NCI-H2227 (cell line): ENCODE measurements around the gene CLASP2.

Experiments
- DNase-seq: peaks from one replicate; lab custom pipeline; 2025; ENCODE audit not compliant: unreplicated experiment; lab: John Stamatoyannopoulos, UW

The CLASP2 gene

DNA sequence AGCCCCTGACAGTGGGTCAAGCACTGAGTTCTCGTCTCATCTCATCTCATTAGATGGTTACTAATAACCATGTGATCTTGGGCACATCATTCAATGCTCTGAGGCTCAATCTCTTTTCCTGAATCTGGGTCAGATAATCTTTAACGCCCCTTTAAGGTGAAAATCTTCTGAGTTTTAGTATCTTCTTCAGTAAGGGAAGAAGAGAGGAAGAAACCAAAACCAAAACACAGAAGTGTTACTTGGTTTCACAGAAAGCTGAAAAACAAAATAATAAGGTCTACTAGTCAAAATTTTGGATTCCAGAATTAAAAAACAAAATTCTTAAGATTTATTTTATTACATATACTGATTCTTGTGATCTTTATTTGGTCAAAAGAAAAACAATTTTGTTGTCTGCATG is 78.2 kb downstream of the CLASP2 start:
- no peak for DNase-seq

DNA sequence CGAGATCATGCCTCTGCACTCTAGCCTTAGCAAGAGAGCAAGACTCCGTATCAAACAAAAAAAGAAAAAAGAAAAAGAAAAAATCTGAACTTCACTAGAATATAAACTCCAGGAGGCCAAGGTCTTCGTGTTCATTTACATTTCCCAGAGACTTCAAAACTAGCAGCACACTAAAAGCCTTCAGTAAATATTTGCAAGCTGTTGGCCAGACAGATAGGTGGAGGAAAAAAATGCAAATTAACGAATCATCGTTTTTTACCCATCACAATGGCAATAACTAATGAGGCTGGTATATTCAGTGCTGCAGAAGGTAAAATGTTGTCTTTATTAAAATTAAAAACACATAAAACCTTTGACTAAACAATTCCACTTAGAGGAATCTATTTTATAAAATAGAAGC is 80.6 kb downstream of the CLASP2 start:
- no peak for DNase-seq

DNA sequence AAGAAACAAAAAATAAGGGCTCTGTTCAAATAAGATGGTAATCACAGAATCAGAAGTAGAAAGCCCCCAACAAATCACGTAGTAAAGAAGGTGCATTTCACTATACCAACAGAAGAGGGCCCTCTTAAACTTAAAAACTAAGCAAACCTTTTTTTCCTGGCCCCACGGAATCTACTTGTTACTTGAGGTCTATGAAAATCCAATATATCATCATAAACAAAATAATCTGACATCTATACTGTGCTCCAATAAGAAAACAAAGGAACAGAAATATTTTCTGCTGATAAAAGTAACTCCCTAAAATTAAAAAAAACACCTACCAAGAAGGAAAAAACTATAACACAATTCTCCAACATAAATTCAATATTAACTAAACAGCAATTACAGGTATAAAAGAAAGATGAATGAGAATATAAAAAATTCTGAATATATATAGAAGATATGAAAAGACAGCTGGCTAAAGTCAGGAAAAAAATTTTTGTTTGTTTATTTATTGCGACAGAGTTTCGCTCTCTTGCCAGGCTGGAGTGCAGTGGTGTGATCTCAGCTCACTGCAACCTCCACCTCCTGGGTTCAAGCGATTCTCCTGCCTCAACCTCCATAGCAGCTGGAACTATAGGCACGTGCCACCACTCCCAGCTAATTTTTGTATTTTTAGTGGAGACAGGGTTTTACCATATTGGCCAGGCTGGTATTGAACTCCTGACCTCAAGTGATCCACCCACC is 81.8 kb downstream of the CLASP2 start:
- DNase-seq = peak; percentile 70

DNA sequence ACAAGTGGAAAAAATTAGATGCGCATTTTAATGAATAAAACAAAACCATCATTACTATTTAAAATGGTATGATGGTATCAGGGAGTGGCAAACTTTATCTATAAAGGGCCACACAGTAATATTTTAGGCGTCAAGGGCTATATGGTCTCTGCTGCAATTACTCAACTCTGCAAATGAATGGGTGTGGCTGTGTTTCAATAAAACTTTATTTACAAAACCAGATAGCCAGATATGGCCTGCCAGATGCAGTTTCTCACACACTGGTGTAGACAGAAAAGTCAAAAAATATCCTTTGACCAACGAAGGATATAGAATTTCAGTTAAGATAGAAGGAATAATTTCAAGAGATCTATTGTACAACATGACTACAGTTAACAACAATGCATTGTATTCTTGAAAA is 83.8 kb downstream of the CLASP2 start:
- no peak for DNase-seq

DNA sequence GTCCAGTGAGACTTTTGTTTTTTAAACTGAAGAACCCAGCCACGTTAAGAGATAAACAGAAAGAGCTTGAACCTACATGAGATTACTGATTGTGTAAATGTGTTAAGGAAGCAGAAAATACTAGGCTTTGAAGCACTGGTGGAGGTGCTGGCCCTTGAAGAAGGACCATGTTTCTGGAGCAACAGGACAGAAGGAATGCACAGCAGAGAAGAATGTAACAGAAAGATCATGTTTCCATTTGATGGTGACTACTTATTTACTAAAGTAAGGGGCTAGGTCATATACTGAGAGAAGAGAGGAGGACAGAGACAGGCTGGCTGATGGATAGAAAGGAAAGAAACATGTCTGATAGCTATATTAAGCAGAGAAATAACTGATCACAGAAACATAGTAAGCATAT is 88.8 kb downstream of the CLASP2 start:
- DNase-seq = no peak

DNA sequence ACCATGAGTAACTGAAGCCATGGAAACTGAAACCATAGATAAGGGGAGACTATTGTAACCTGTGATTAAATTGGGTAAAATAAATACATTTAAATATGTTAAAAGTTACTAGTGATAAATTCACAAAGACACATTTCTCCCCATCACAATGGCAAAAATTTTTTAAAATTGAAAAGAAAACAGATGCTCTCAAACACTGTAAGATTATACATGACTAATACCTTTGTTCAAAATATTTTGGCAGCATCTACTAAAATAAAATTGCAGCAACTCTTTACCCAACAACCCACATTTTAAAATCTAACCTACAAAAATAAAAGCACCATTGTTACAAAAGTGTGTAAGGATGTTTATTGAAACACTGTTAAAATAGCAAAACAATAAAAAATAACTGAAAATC is 93.3 kb downstream of the CLASP2 start:
- no peak for DNase-seq

DNA sequence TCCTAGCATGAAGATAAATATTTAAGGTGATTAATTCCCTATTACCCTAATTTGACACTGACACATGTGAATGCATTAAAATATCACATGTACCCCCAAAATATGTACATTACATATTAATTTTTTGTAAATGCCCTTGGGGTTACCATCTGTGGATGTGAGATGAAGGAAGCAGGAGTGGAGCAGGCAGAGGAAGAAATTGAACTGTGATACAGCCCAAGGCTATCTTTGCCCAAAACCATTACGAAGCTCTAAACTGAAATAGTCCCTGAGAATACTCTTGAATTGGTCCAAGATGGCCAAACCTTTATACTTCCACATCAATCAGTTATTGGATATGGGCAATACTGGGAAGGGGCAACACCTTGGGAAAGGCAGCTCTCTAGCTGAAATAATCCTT is 105.0 kb downstream of the CLASP2 start:
- DNase-seq = no peak

DNA sequence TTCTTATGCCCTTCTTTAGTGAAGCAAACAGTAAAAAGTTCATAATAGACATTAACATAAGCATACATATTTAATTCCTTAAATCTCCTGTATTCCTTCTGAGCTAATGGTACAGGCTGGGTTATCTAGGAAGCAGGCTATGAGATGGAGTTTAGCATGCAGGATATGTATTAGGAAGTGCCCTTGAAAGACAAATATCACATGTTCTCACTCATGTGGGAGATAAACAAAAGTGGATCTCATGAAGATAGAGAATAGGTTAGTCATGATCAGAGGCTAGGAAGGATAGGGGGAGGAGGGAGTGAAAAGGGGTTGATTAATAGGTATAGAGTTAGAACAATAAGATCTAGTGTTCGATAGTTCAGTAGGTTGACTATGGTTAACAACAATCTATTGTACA is 105.4 kb downstream of the CLASP2 start:
- no peak for DNase-seq

DNA sequence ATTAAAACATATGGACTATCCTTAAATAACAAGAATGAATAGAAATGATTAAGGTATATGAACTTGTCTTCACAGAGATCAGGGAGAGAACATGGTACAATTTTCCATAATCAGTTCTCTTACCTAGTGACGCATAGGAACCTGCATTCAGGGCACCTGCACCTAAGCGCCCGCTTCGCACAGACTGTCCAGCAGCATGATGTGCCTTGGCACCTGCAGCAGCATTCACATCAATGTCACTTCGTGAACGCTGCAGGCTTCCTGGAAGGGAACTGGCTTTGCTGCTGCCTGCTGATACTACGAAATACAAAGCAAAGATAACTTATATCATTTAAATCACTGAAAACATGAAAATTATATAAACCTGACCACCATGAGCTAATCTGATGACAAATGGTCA is 115.2 kb downstream of the CLASP2 start:
- DNase-seq = no peak

DNA sequence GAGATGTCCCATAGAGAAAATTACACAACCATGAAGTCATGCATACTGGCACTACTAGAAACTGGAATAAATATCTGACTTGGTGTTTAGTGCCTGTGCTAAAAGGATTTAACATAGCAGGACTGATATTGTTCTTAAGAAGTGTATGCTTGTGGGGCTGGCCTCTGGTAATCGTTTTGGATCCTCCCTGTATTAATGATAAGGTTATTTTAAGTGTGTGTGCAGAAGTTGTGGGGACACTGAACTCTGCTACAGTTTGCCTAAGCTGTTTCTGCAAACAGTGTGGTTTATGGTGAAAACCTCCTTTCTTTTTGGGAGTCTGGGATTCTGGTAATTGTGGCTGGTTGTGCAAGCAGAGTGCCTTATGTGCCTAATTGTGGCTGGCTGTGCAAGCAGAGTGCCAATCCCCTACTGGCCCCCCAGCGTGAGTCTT is 120.8 kb downstream of the CLASP2 start:
- no peak for DNase-seq

DNA sequence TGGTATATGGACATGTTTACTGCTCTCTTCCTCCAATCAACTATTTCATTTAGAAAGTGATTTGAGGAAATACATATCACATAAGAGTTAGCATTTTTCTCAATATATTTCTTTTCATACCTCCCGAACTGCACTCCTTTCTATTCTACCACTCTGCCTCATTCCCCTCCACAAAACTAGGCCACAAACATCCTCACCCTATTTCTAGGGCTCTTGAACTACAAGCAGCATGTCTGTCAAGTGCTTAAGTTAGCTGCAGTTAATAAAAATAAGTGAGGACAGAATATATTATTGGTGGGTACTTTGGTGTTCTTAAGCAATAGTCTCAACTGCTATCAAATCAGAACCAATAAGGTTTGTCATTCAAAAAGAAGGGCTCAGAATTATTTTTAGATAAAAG is 125.1 kb downstream of the CLASP2 start:
- no peak for DNase-seq

DNA sequence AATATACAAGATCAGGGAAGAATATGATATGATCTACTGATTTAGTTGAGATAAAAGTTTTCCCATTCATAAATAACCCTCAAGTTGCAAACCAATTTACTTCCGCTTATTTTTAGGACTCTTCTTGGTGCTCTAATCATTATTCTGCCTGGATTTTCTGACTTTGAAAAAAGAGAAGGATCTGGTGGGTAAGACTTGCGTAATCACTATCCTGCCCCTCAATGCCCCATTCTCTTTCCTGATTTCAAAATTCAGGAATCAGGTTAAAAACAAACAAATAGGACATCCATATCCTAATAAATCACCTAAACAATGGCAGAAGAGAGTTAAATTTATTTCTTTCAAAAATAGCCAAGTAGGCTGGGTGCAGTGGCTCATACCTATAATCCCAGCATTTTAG is 127.5 kb downstream of the CLASP2 start:
- no peak for DNase-seq

DNA sequence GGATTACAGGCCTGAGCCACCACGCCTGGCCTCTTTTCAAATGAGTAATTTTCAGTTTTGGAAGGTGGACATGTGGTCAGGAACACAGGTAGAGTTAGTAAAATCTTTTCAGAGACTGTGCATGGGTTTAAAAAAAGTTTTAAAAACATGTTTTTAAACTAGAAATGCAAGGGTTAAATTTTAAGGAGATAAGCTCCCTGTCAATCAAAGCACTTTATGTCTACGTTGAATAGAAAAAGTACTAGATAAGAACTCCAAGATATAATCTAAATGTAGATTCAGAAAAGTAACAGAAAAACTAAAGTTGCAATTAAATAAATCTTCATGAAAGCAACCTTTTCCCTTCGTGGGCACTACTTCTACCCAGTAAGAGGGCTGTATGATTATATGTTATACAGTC is 131.7 kb downstream of the CLASP2 start:
- no peak for DNase-seq

DNA sequence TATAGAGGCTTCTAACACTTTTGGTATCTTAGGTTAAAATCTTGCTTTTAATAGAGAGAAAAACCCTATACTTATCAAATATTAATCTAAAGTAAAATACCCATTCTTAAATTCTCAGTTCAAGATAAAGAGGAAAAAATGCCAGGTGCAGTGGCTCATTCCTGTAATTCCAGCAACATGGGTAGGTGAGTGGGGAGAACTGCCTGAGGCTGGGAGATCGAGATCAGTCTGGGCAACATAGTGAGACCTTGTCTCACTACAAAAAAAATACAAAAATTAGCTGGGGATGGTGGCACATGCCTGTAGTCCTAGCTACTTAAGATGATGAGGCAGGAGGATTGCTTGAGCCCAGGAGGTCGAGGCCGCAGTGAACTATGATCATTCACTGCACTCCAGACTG is 135.8 kb downstream of the CLASP2 start:
- no peak for DNase-seq

DNA sequence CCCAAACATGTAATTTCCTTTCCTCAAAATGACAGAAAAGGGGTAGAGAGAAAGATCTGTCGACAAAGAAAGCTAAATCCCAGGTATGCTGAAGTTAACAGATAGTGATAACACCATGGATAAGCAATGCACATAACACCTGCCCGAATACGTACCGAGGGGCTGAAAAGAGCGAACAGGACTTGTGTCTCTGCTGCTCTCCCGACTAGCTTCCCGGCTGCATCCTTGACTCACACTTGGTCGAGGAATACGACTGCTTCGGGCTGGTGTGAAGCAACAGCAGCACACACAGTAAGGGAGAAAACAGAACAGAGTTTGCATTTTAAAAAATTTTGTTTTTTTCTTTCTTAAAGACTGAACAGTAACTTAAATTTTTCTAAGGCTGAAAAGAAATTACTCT is 136.4 kb downstream of the CLASP2 start:
- no peak for DNase-seq

DNA sequence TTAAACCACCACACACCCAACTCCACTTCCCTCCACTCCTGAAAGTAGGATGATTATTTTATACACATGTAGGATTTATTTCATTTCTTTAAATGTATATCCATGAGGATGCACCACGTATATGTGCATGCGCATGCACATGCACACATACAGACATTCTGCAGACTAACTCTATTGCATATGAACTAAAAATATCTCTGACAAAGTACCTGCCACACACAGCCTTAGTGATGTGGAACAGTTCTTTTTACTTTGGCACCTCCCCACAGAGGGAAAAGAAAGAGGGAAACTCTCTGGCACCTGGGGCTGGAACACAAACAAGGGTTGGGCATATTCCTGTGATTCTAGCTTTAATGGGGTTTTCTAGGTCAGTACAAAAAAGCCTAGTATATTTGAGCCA is 138.2 kb downstream of the CLASP2 start:
- no peak for DNase-seq

DNA sequence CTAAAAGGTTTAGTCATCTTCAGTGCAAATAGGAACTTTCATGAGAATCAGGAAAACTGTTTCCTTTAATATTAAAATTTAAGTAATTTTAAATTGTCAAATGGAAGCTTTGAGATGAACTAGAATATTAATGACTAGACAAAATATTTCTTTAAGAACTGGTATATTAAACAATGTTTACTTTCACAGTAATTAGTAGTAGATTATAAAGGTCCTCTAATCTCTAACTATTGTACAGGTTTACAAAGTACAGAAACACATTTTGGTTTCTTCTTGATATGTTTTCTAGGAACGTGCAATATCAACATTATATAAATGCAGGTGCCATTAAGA is 138.9 kb downstream of the CLASP2 start:
- no peak for DNase-seq

DNA sequence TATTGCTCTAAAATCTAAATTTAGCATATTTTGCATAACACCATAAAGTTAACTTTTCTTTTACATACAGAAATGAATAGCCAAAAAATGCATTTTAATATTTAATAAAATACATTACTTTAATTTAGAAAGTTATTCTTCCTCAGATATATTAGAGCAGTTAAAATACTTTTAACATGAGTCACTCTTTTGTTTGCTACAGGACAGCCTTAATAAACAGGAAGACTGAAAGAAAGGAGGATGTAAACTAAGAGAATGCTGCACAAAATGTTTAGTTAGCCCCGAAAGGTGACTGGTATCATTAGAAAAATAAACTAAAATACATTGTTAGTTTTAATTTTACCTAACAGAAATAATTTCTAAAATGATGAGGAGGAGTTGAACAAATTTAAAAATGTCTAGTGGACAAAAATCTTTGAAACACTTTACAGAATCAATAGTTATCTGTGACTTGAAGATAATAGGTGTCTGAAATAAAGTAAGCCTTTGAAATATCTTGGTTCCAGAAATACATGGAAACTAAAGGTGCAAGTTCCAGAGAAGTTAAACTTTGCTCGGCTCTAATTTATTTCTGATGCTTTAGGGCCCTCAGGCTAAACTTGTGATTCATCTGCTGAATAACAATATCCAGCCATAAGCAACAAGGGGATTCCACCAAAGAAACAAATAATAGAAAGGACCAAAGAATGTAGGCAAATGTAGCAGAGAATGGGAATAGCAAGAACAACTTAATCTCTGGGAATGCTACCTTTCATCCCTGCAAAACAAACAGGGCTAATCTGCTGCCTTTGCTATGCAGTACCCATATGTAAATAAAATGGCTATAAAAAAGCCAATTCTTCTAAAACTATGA is 139.5 kb downstream of the CLASP2 start:
- no peak for DNase-seq

DNA sequence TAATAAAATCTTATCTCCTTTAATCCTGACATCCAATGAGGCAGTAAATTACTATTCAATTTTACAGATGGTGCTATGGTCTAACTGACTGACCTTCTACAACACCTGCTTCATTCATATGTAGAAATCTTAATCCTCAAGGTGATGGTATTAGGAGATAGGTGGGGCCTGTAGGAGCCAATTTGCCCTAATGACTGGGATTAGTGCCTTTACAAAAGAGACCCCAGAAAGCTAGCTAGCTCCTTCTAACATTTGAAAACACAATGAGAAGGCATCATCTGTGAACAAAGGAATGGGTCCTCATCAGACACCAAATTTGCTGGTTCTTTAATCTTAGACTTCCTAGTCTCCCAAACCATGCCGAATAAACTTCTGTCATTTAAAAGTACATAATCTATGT is 140.5 kb downstream of the CLASP2 start:
- DNase-seq = no peak

DNA sequence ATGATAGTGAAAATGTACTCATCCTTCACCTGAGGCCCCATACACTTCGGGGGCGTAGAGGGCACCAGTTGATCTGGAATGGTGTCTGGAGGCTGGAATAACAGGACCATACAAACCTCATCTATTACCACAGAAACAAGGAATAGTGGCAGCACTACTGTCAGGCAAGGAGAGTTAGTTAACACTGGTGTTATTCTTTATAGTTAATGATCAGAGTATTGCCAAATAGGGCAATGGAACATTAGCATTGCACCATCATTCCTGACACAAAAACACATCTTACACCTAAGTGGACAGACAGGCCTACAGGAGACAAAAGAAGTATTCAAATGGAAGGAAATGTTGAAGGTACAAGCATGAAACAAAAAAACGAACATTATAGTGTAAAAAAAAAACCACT is 140.9 kb downstream of the CLASP2 start:
- no peak for DNase-seq

DNA sequence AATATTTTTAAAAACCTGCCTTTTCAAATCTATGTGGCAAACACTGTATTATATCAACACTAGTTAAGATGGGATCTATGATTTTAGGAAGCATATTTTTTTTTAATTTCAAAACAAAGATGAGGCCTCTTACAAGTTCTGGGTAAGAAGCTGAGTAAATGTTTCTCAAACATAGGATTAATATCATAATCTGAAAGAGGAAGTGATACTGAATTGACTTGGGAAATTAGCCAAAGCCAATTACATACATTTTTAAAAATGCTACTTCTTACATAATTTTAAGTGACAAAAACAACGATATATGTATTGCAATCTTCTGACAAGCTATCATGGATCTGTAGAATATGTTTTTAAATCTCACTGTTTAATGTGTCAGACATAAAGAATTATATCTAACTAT is 142.7 kb downstream of the CLASP2 start:
- DNase-seq = no peak

DNA sequence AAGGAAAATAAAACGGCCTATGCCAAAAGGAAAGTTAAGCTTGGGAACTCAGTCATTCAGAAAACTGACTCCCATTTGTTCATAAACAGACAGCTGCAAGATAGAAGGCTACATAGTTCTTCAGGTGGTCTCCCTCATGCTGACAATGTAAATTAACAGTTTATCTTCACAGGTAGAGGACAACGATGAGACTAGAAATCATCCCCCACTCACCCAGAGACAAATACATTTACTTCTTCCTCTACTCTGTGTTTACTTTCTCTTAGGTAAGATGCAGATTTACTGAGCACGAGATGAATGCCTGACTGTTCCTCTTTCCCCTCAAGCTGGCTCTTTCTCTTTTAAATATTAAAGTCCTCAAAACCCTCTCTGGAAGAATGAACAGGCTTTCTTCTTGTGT is 160.2 kb downstream of the CLASP2 start:
- DNase-seq = no peak

DNA sequence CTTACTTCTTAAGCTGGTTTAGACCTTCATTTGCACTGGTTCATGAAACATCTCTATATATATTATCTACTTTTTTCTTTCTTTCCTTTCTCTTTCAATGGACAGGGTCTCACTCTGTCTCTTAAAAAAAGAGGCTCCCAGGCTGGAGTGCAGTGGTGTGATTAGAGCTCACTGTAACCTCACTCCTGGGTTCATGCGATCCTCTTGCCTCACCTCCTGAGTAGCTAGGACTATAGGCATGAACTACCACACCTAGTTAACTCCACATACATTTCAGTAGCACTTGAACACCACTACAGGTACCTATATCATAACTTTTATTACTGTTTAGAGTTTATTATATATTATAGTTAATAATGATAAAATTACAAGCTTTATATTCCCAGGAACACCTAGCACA is 160.8 kb downstream of the CLASP2 start:
- no peak for DNase-seq
